GM23338 (cell line): ENCODE results near the gene ADCY7. TPM values are rescaled to one million over a fixed set of nuclear protein-coding genes. Genes with fewer than 3 reads are reported as not detected.

Source experiments
- ATAC-seq: fragments of 200-7000 bp; cut with Tn5 transposase; 3 replicates; pipeline ENCODE4 v1.9.1; 2020
- DNase-seq: peaks from one replicate; pipeline ENCODE4 v3.0.0-alpha.2; 2015; ENCODE audit warnings: low spot score
- H2AFZ ChIP-seq: fragments of 200-600 bp; sonication (generic); 2 replicates; pipeline ENCODE4 v1.8.0; 2016; ENCODE audit warnings: antibody characterized with exemption, mild to moderate bottlenecking, moderate library complexity
- H3F3A ChIP-seq: fragments of 200-600 bp; sonication (generic); replicated peaks from 2 replicates; pipeline ENCODE4 v1.8.0; 2017; ENCODE audit warnings: antibody characterized with exemption, mixed run types, low read depth
- H3K27ac ChIP-seq: fragments of 200-600 bp; sonication (generic); 2 replicates; pipeline ENCODE4 v1.6.1; 2016; ENCODE audit warnings: low read depth
- H3K27me3 ChIP-seq: fragments of 200-600 bp; sonication (generic); 2 replicates; pipeline ENCODE4 v1.8.0; 2016; ENCODE audit warnings: mild to moderate bottlenecking, mixed run types, moderate library complexity; ENCODE audit not compliant: insufficient read depth
- H3K36me3 ChIP-seq: fragments of 200-600 bp; sonication (generic); 2 replicates; pipeline ENCODE4 v1.8.0; 2016; ENCODE audit warnings: mild to moderate bottlenecking; ENCODE audit not compliant: insufficient read depth
- H3K4me1 ChIP-seq: fragments of 200-600 bp; sonication (generic); 2 replicates; pipeline ENCODE4 v1.8.0; 2016; ENCODE audit warnings: mild to moderate bottlenecking, moderate library complexity; ENCODE audit not compliant: insufficient read depth
- H3K4me2 ChIP-seq: fragments of 200-600 bp; sonication (generic); 2 replicates; pipeline ENCODE4 v1.7.1; 2017; ENCODE audit warnings: mixed run types
- H3K4me3 ChIP-seq: fragments of 200-600 bp; sonication (generic); 2 replicates; pipeline ENCODE4 v1.6.1; 2016; ENCODE audit warnings: mixed run types
- H3K79me2 ChIP-seq: fragments of 200-600 bp; sonication (generic); replicated peaks from 2 replicates; pipeline ENCODE4 v1.8.0; 2017; ENCODE audit warnings: mild to moderate bottlenecking; ENCODE audit not compliant: insufficient read depth
- H3K9me2 ChIP-seq: fragments of 200-600 bp; sonication (generic); 2 replicates; pipeline ENCODE4 v1.8.0; 2017; ENCODE audit not compliant: insufficient read depth
- H4K20me1 ChIP-seq: fragments of 200-600 bp; sonication (generic); replicated peaks from 2 replicates; pipeline ENCODE4 v1.8.0; 2017; ENCODE audit warnings: mild to moderate bottlenecking; ENCODE audit not compliant: insufficient read depth
- H3K27ac Mint-ChIP-seq: 2 replicates; pipeline ENCODE4 v1.8.0; 2020; ENCODE audit warnings: inconsistent platforms, mild to moderate bottlenecking, moderate library complexity, mixed read lengths
- H3K27me3 Mint-ChIP-seq: 3 replicates; pipeline ENCODE4 v1.8.0; 2022; ENCODE audit warnings: low read depth, mild to moderate bottlenecking, moderate library complexity, mixed read lengths, inconsistent platforms; ENCODE audit not compliant: insufficient read depth, poor library complexity
- H3K36me3 Mint-ChIP-seq: 3 replicates; pipeline ENCODE4 v1.8.0; 2021; ENCODE audit warnings: low read depth, mild to moderate bottlenecking, inconsistent platforms, moderate library complexity, mixed read lengths
- H3K4me1 Mint-ChIP-seq: 3 replicates; pipeline ENCODE4 v1.8.0; 2020; ENCODE audit warnings: mild to moderate bottlenecking, inconsistent platforms, mixed read lengths
- H3K4me3 Mint-ChIP-seq: 3 replicates; pipeline ENCODE4 v1.8.0; 2021; ENCODE audit warnings: moderate library complexity, mild to moderate bottlenecking, inconsistent platforms, mixed read lengths
- H3K9me3 Mint-ChIP-seq: 3 replicates; pipeline ENCODE4 v1.8.0; 2020; ENCODE audit warnings: moderate library complexity, mild to moderate bottlenecking, inconsistent platforms, mixed read lengths
- CREB1 ChIP-seq: fragments of 250-450 bp; sonication (Bioruptor Pico); IDR thresholded peaks from 2 replicates; pipeline ENCODE4 v1.5.0; 2020; ENCODE audit warnings: low read depth, mild to moderate bottlenecking, moderate library complexity
- EZH2 ChIP-seq: fragments of 200-600 bp; sonication (generic); IDR thresholded peaks from one replicate; pipeline ENCODE4 v1.8.0; 2017; ENCODE audit warnings: antibody characterized with exemption, mild to moderate bottlenecking, low read depth; ENCODE audit not compliant: unreplicated experiment
- EZH2phosphoT487 ChIP-seq: fragments of 200-600 bp; sonication (generic); IDR thresholded peaks from one replicate; pipeline ENCODE4 v1.8.1; 2018; ENCODE audit warnings: antibody characterized with exemption; ENCODE audit not compliant: unreplicated experiment
- JUNB ChIP-seq: IDR thresholded peaks from one replicate; pipeline ENCODE4 v1.6.1; 2016; ENCODE audit warnings: antibody characterized with exemption; ENCODE audit not compliant: unreplicated experiment
- NANOG ChIP-seq: IDR thresholded peaks from 2 replicates; pipeline ENCODE4 v1.6.1; 2016; ENCODE audit warnings: antibody characterized with exemption, borderline replicate concordance
- POLR2AphosphoS5 ChIP-seq: IDR thresholded peaks from 2 replicates; pipeline ENCODE4 v1.6.1; 2016; ENCODE audit warnings: antibody characterized with exemption, low read depth
- ZNF114 ChIP-seq: fragments of 250-450 bp; sonication (Bioruptor Pico); IDR thresholded peaks from 2 replicates; pipeline ENCODE4 v1.5.0; 2020; ENCODE audit warnings: mild to moderate bottlenecking, moderate library complexity
- ZNF331 ChIP-seq: fragments of 250-450 bp; sonication (Bioruptor Pico); IDR thresholded peaks from 2 replicates; pipeline ENCODE4 v1.5.0; 2020; ENCODE audit warnings: low read depth, mild to moderate bottlenecking, moderate library complexity
- ZNF462 ChIP-seq: fragments of 250-450 bp; sonication (Bioruptor Pico); IDR thresholded peaks from 2 replicates; pipeline ENCODE4 v1.5.0; 2020; ENCODE audit warnings: mild to moderate bottlenecking, moderate library complexity
- polyA plus RNA-seq: library from polyadenylated mRNA; unstranded; fragments of >200 nt; fragmentation: Nextera tagmentation; extraction: Ambion mirVana; gene quantifications from 2 replicates; pipeline ENCODE4 v1.2.1, GENCODE V29; 2016
- total RNA-seq: library from RNA; depleted of rRNA; stranded (reverse); fragments of >200 nt; shearing (Covaris generic); gene quantifications from 2 replicates; pipeline ENCODE4 v1.2.3, GENCODE V29; 2014

ADCY7 gene
- total and polyA plus RNA-seq, 2 experiments from 2014 or later, result 2.4 to 10.5 TPM

DNA sequence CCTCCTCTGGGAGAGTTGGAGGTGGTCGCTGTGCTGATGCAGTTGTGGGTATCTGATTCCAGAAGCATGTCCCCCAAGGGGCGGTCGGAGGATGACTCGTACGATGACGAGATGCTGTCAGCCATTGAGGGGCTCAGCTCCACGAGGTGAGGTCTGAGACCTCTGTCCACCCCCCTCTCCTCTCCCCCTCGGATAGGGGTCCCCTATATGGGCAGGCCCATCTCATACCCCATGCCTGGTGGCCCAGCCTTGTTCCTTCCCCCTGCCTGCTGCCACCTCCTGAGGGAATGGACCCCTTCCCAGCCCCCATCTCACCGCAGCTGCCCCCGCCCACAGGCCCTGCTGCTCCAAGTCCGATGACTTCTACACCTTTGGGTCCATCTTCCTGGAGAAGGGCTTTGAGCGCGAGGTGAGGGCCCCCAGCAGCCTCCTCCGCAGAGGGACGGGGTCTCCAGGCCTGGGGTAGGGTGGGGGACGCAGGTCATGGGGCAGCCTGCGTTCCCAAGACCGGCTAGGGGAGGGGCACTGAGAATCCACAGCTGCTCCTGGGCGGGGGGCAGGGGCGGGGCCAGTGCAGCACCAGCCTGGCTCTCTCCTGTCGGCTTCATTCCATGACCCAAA, 39.2 kb downstream of the ADCY7 start:
- Mint-ChIP-seq H3K27ac (no peak overlapping the region), H3K9me3 (no peaks in the 10 kb centered on the region; the same call in 2 of the 3 replicates), H3K27me3 (peaks cover 11% of the 10 kb centered on the region), H3K4me1 (no peaks in the 10 kb centered on the region), H3K4me3 (no peak overlapping the region), H3K36me3 (no peaks in the 10 kb centered on the region)
- DNase-seq (no peak), ATAC-seq (no peak)
- Histone ChIP-seq H3K27me3 (no peaks in the 10 kb centered on the region), H3K4me2 (no peak overlapping the region), H3K9me2 (no peaks in the 10 kb centered on the region), H4K20me1 (no peaks in the 10 kb centered on the region), H3K4me1 (no peaks in the 10 kb centered on the region), H2AFZ (no peak overlapping the region), H3F3A (no peaks in the 10 kb centered on the region), H3K27ac (no peak overlapping the region), H3K79me2 (no peaks in the 10 kb centered on the region), H3K4me3 (no peak overlapping the region), H3K36me3 (no peaks in the 10 kb centered on the region)
- no peak for TF ChIP-seq EZH2

DNA sequence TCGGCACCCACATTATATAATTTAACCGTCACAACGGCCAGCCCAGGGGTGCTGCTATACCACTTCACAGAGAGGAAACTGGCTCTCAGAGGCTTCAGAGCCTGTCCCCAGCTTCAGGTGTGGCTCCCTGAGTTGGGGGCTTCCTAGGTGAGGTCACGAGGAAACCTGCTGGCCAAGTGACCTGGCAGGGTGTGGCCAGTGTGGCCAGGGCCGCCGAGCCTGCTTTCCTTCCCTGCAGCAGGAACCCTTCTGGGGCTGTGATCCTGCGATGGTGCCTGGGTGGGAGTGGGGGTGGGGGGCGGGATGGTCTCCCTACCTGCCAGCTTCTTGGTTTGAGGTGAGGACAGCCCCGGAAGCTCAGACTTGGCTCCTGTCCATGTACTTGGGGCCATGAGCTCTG, 39.9 kb downstream of the ADCY7 start:
- Histone ChIP-seq H4K20me1 (no peaks in the 10 kb centered on the region), H3K27ac (no peak overlapping the region), H3F3A (no peaks in the 10 kb centered on the region), H3K4me3 (no peak overlapping the region), H3K4me1 (no peaks in the 10 kb centered on the region), H3K9me2 (no peaks in the 10 kb centered on the region), H2AFZ (no peak overlapping the region), H3K36me3 (no peaks in the 10 kb centered on the region), H3K27me3 (no peaks in the 10 kb centered on the region), H3K4me2 (no peak overlapping the region), H3K79me2 (no peaks in the 10 kb centered on the region)
- ATAC-seq, result no peak
- TF ChIP-seq ZNF462 (CRISPR knock-in tag), result no peak
- no peak for TF ChIP-seq NANOG
- TF ChIP-seq ZNF331 (CRISPR knock-in tag), result no peak
- TF ChIP-seq EZH2phosphoT487, result no peak
- TF ChIP-seq POLR2AphosphoS5, result no peak
- TF ChIP-seq JUNB, result no peak
- no peak for TF ChIP-seq EZH2
- no peak for TF ChIP-seq CREB1
- TF ChIP-seq ZNF114 (CRISPR knock-in tag), result no peak
- Mint-ChIP-seq H3K9me3 (no peaks in the 10 kb centered on the region; the same call in 2 of the 3 replicates), H3K27me3 (peaks cover 12% of the 10 kb centered on the region), H3K27ac (no peak overlapping the region), H3K4me1 (no peaks in the 10 kb centered on the region), H3K36me3 (no peaks in the 10 kb centered on the region), H3K4me3 (no peak overlapping the region)
- DNase-seq, result no peak
